Uterus (tissue), 2 donors: ENCODE results near the gene VAT1L.

Source experiments
- POLR2A ChIP-seq, 2 donors: fragments of 450-650 bp; IDR thresholded peaks; one replicate each; pipeline ENCODE4 v1.6.1; 2016; ENCODE audit warnings: antibody characterized with exemption in 2 of 2, mild to moderate bottlenecking in 1 of 2, moderate library complexity in 1 of 2
- TF ChIP-seq, protein P1 (sequence below), 4 experiments: fragments of 200-600 bp in 2 of 4; fragments of 450-650 bp in 2 of 4; sonication (generic) in 2 of 4; IDR thresholded peaks; one replicate each; pipeline ENCODE4 v1.5.1; 2016 to 2019; ENCODE audit warnings: antibody characterized with exemption in 4 of 4, mild to moderate bottlenecking in 2 of 4, moderate library complexity in 1 of 4

DNA sequence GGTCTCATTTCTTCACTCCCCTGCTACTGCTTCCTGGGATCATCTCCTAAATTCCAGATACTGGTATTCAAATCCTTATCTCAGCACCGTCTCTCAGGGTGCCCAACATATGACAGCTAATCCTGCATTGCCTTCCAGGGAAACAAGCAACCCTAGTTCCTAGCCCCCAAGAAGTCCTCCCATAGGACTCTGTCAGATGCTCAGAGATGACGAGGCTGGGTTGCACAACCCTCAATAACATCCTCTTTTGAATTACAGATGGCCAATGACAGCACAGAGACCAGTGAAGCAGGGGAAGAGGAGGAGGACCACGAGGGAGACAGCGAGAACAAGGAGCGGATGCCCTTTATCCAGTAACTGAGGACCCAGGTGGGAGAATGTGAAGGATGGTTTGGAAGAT lies 189.0 kb downstream of the VAT1L start:
- TF ChIP-seq POLR2A (IDR thresholded peaks at IDR 0.05): no peak
- TF ChIP-seq, protein P1, sequence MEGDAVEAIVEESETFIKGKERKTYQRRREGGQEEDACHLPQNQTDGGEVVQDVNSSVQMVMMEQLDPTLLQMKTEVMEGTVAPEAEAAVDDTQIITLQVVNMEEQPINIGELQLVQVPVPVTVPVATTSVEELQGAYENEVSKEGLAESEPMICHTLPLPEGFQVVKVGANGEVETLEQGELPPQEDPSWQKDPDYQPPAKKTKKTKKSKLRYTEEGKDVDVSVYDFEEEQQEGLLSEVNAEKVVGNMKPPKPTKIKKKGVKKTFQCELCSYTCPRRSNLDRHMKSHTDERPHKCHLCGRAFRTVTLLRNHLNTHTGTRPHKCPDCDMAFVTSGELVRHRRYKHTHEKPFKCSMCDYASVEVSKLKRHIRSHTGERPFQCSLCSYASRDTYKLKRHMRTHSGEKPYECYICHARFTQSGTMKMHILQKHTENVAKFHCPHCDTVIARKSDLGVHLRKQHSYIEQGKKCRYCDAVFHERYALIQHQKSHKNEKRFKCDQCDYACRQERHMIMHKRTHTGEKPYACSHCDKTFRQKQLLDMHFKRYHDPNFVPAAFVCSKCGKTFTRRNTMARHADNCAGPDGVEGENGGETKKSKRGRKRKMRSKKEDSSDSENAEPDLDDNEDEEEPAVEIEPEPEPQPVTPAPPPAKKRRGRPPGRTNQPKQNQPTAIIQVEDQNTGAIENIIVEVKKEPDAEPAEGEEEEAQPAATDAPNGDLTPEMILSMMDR (IDR thresholded peaks at IDR 0.05): no peak
